ENCODE data around the gene TRPV3. TPM values are rescaled to one million over a fixed set of nuclear protein-coding genes. Genes with fewer than 3 reads are reported as not detected.
A peak's percentile ranks its signal among the peaks of the same experiment; 100 is the strongest.

TRPV3 gene
- total RNA-seq, 1 donor from 2014 or later: 1.9 TPM

- Histone ChIP-seq H3K27ac (no peak overlapping the region), H3K36me3 (no peaks in the 10 kb centered on the region), H3K27me3 (no peaks in the 10 kb centered on the region), H4K20me1 (ENCODE audit: low read depth) (no peaks in the 10 kb centered on the region), H3K4me2 (no peak overlapping the region), H3K9ac (no peak overlapping the region), H3F3A (ENCODE audit: low read depth) (peaks cover 9% of the 10 kb centered on the region), H3K4me3 (no peak overlapping the region), H3K4me1 (peaks cover 31% of the 10 kb centered on the region), H3K79me2 (ENCODE audit: low read depth) (no peaks in the 10 kb centered on the region), H3K9me3 (ENCODE audit: low read depth) (no peaks in the 10 kb centered on the region), H2AFZ (replicated peaks) (no peak overlapping the region)
- peak overlapping the region; percentile 54 for H3K4me3 Mint-ChIP-seq
- no peaks in the 10 kb centered on the region for H3K9me3 Mint-ChIP-seq
- DNase-seq (ENCODE audit: low spot score): no peak
- H3K4me1 Mint-ChIP-seq: peaks cover 61% of the 10 kb centered on the region
- TF ChIP-seq EZH2 (IDR thresholded peaks at IDR 0.05): no peak
- TF ChIP-seq CTCF (IDR thresholded peaks at IDR 0.05): no peak
- TF ChIP-seq EZH2phosphoT487 (IDR thresholded peaks at IDR 0.05): no peak
- peak overlapping the region; percentile 89 for H3K27ac Mint-ChIP-seq
- peaks cover 3% of the 10 kb centered on the region for H3K27me3 Mint-ChIP-seq (ENCODE audit: insufficient read depth, low read depth)
- no peaks in the 10 kb centered on the region for H3K36me3 Mint-ChIP-seq
These were observed 24.8 kb downstream of the TRPV3 start for GRCh38 chr17:3532859-3533142.

- no peak overlapping the region for H3K4me3 ChIP-seq
- Mint-ChIP-seq H3K4me1 (peaks cover 65% of the 10 kb centered on the region), H3K9me3 (no peaks in the 10 kb centered on the region), H3K27me3 (ENCODE audit: insufficient read depth, low read depth) (peaks cover 3% of the 10 kb centered on the region), H3K36me3 (peaks cover 3% of the 10 kb centered on the region), H3K27ac (peak overlapping the region; percentile 89), H3K4me3 (peak overlapping the region; percentile 41)
- no peaks in the 10 kb centered on the region for H4K20me1 ChIP-seq (ENCODE audit: low read depth)
- peaks cover 9% of the 10 kb centered on the region for H3F3A ChIP-seq (ENCODE audit: low read depth)
- H3K27me3 ChIP-seq: no peaks in the 10 kb centered on the region
- H3K9ac ChIP-seq: no peak overlapping the region
- no peak overlapping the region for H2AFZ ChIP-seq (replicated peaks)
- no peak for DNase-seq (ENCODE audit: low spot score)
- H3K4me2 ChIP-seq: no peak overlapping the region
- H3K4me1 ChIP-seq: peaks cover 31% of the 10 kb centered on the region
- H3K27ac ChIP-seq: no peak overlapping the region
- no peaks in the 10 kb centered on the region for H3K36me3 ChIP-seq
- H3K9me3 ChIP-seq (ENCODE audit: low read depth): no peaks in the 10 kb centered on the region
- H3K79me2 ChIP-seq (ENCODE audit: low read depth): no peaks in the 10 kb centered on the region
- TF ChIP-seq EZH2 (IDR thresholded peaks at IDR 0.05) (no peak), CTCF (IDR thresholded peaks at IDR 0.05) (no peak), EZH2phosphoT487 (IDR thresholded peaks at IDR 0.05) (no peak)
These were observed 25.3 kb downstream of the TRPV3 start for GRCh38 chr17:3532106-3532858.

- H3K79me2 ChIP-seq (ENCODE audit: low read depth): no peaks in the 10 kb centered on the region
- no peaks in the 10 kb centered on the region for H3K36me3 ChIP-seq
- no peak for TF ChIP-seq CTCF (IDR thresholded peaks at IDR 0.05)
- no peak for TF ChIP-seq EZH2phosphoT487 (IDR thresholded peaks at IDR 0.05)
- no peak for TF ChIP-seq EZH2 (IDR thresholded peaks at IDR 0.05)
- no peaks in the 10 kb centered on the region for H3K27me3 ChIP-seq
- Mint-ChIP-seq H3K9me3 (no peaks in the 10 kb centered on the region), H3K4me3 (no peak overlapping the region), H3K36me3 (peaks cover 8% of the 10 kb centered on the region), H3K27ac (peak overlapping the region; percentile 37), H3K4me1 (peaks cover 68% of the 10 kb centered on the region), H3K27me3 (ENCODE audit: insufficient read depth, low read depth) (peaks cover 3% of the 10 kb centered on the region)
- no peaks in the 10 kb centered on the region for H4K20me1 ChIP-seq (ENCODE audit: low read depth)
- no peaks in the 10 kb centered on the region for H3K9me3 ChIP-seq (ENCODE audit: low read depth)
- no peak for DNase-seq (ENCODE audit: low spot score)
- no peak overlapping the region for H2AFZ ChIP-seq (replicated peaks)
- H3K27ac ChIP-seq: no peak overlapping the region
- H3K4me2 ChIP-seq: no peak overlapping the region
- H3K9ac ChIP-seq: no peak overlapping the region
- no peak overlapping the region for H3K4me3 ChIP-seq
- H3K4me1 ChIP-seq: peaks cover 31% of the 10 kb centered on the region
- peaks cover 5% of the 10 kb centered on the region for H3F3A ChIP-seq (ENCODE audit: low read depth)
These were observed 26.1 kb downstream of the TRPV3 start for GRCh38 chr17:3531266-3532101.

Measured in neural progenitor cell (in vitro differentiated cells).